Calu3 (cell line): ENCODE results near the gene MIPEP. TPM values are rescaled to one million over a fixed set of nuclear protein-coding genes. Genes with fewer than 3 reads are reported as not detected.

ENCODE experiments used
- BruUV-seq: library from RNA; stranded (reverse); fragments of 400-500 nt; replicated peaks from 2 replicates; lab custom pipeline; 2021; lab: Mats Ljungman, UMichigan
- CTCF ChIA-PET: fragments of 300-600 bp; sonication (Branson Sonifier 250); formaldehyde crosslinking; loops from one replicate; lab custom pipeline; 2022; ENCODE audit warnings: antibody characterized with exemption; lab: Charles Lee
- DNase-seq: peaks from one replicate; pipeline ENCODE4 v3.0.0; 2022
- H3K27ac Mint-ChIP-seq: one replicate; pipeline ENCODE4 v1.8.0; 2022; ENCODE audit warnings: mixed read lengths; ENCODE audit not compliant: unreplicated experiment
- H3K27me3 Mint-ChIP-seq: one replicate; pipeline ENCODE4 v1.8.0; 2022; ENCODE audit warnings: mixed read lengths; ENCODE audit not compliant: unreplicated experiment
- H3K36me3 Mint-ChIP-seq: one replicate; pipeline ENCODE4 v1.8.0; 2022; ENCODE audit warnings: mild to moderate bottlenecking, moderate library complexity, mixed read lengths; ENCODE audit not compliant: insufficient read depth, unreplicated experiment
- H3K4me1 Mint-ChIP-seq: one replicate; pipeline ENCODE4 v1.8.0; 2022; ENCODE audit warnings: mild to moderate bottlenecking, low read depth, mixed read lengths; ENCODE audit not compliant: unreplicated experiment
- H3K4me3 Mint-ChIP-seq: one replicate; pipeline ENCODE4 v1.8.0; 2022; ENCODE audit warnings: mild to moderate bottlenecking, low read depth, moderate library complexity, mixed read lengths; ENCODE audit not compliant: unreplicated experiment
- H3K9me3 Mint-ChIP-seq: one replicate; pipeline ENCODE4 v1.8.0; 2022; ENCODE audit warnings: low read depth, mixed read lengths; ENCODE audit not compliant: unreplicated experiment
- intact Hi-C: fragments of 100-400 bp; cut with micrococcal nuclease; formaldehyde crosslinking; loops from one replicate; pipeline ENCODE4 v1.10.0; 2022; ENCODE audit not compliant: unreplicated experiment
- total RNA-seq: library from RNA; stranded (reverse); gene quantifications from 2 replicates; pipeline ENCODE4 v1.2.3, GENCODE V29; 2022
- TF ChIP-seq, protein P1 (sequence below): fragments of 200-600 bp; IDR thresholded peaks from one replicate; pipeline ENCODE4 v1.8.0; 2022; ENCODE audit warnings: antibody characterized with exemption; ENCODE audit not compliant: unreplicated experiment

MIPEP gene
- total RNA-seq, 1 experiment from 2014 or later = 25.2 TPM

GRCh38 chr13:23743278-23744076 lies 145.7 kb downstream of the MIPEP start:
- TF ChIP-seq, protein P1, sequence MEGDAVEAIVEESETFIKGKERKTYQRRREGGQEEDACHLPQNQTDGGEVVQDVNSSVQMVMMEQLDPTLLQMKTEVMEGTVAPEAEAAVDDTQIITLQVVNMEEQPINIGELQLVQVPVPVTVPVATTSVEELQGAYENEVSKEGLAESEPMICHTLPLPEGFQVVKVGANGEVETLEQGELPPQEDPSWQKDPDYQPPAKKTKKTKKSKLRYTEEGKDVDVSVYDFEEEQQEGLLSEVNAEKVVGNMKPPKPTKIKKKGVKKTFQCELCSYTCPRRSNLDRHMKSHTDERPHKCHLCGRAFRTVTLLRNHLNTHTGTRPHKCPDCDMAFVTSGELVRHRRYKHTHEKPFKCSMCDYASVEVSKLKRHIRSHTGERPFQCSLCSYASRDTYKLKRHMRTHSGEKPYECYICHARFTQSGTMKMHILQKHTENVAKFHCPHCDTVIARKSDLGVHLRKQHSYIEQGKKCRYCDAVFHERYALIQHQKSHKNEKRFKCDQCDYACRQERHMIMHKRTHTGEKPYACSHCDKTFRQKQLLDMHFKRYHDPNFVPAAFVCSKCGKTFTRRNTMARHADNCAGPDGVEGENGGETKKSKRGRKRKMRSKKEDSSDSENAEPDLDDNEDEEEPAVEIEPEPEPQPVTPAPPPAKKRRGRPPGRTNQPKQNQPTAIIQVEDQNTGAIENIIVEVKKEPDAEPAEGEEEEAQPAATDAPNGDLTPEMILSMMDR = no peak
- peaks cover 6% of the 10 kb centered on the region for H3K4me1 Mint-ChIP-seq
- intact Hi-C loops = no loop called here
- no peak for DNase-seq
- no peaks in the 10 kb centered on the region for H3K27me3 Mint-ChIP-seq
- H3K36me3 Mint-ChIP-seq = no peaks in the 10 kb centered on the region
- peak overlapping the region; percentile 58 for H3K27ac Mint-ChIP-seq
- H3K9me3 Mint-ChIP-seq = no peaks in the 10 kb centered on the region
- H3K4me3 Mint-ChIP-seq = no peak overlapping the region
- CTCF ChIA-PET = interaction anchor here (0.6 to 0.9 kb wide), 2 partner anchors 51 to 118 kb away, joined by 3 to 4 read pairs; no protein-coding TSS in a partner anchor
- no TSS peak for BruUV-seq

- intact Hi-C loops = no loop called here
- Mint-ChIP-seq H3K4me3 (no peak overlapping the region), H3K4me1 (no peaks in the 10 kb centered on the region), H3K36me3 (no peaks in the 10 kb centered on the region), H3K27ac (no peak overlapping the region), H3K9me3 (no peaks in the 10 kb centered on the region), H3K27me3 (no peaks in the 10 kb centered on the region)
- CTCF ChIA-PET = no interaction called here
- TF ChIP-seq, protein P1 = no peak
- BruUV-seq = no TSS peak
- peak; percentile 6 for DNase-seq
Observed at GRCh38 chr13:23741879-23742510, 147.2 kb downstream of the MIPEP start.

GRCh38 chr13:23740002-23740401 lies 149.2 kb downstream of the MIPEP start:
- H3K4me1 Mint-ChIP-seq = no peaks in the 10 kb centered on the region
- H3K36me3 Mint-ChIP-seq = no peaks in the 10 kb centered on the region
- H3K4me3 Mint-ChIP-seq = no peak overlapping the region
- no peaks in the 10 kb centered on the region for H3K9me3 Mint-ChIP-seq
- TF ChIP-seq, protein P1 = no peak
- CTCF ChIA-PET = no interaction called here
- no peak overlapping the region for H3K27ac Mint-ChIP-seq
- no peaks in the 10 kb centered on the region for H3K27me3 Mint-ChIP-seq
- BruUV-seq = no TSS peak
- no peak for DNase-seq
- intact Hi-C loops = no loop called here

DNA sequence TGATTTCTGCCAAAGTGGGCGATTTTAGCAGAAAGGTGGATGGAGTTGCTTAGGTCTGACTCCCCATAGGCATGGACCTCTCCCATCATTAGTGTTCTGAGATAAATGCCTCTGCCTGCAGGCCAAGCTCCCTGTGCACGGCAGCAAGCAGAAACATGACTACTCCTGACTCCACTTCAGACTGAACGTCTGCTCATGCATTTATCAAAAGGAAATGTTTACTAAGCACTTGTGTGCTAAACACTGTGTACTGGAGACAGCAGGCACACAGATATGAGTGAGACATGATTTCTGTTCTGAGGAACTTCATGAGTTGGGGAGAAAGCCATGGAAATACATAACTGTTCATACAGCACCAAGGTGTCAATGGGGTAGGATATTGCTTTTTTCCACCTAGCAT lies 149.6 kb downstream of the MIPEP start:
- Mint-ChIP-seq H3K27ac (no peak overlapping the region), H3K9me3 (no peaks in the 10 kb centered on the region), H3K36me3 (no peaks in the 10 kb centered on the region), H3K27me3 (no peaks in the 10 kb centered on the region), H3K4me3 (no peak overlapping the region), H3K4me1 (no peaks in the 10 kb centered on the region)
- TF ChIP-seq, protein P1 = no peak
- no peak for DNase-seq
- intact Hi-C loops = no loop called here
- BruUV-seq = no TSS peak
- CTCF ChIA-PET = no interaction called here
